ENCODE results near the gene ZFYVE26.

- TF ChIP-seq POLR2A (IDR thresholded peaks at IDR 0.05) (no peak), CTCF (IDR thresholded peaks at IDR 0.05) (no peak)
Observed at GRCh38 chr14:67776653-67777322, 39.6 kb downstream of the ZFYVE26 start.
